OCI-LY1 (cell line): Measurements from ENCODE around the gene TFRC.
"Not testable (repeated sequence)": the region's sequence is repeated elsewhere in the genome, so short reads cannot be mapped to it uniquely, and the experiment has no call there.

ENCODE experiments used
- EZH2 ChIP-seq: fragments of 200-600 bp; sonication (generic), shearing (Covaris generic); IDR thresholded peaks from 2 replicates; pipeline ENCODE4 v1.8.0; 2017; ENCODE audit warnings: borderline replicate concordance, mixed run types, mild to moderate bottlenecking, antibody characterized with exemption, low read length, moderate library complexity, mixed read lengths
- TF ChIP-seq, protein P1 (sequence below): fragments of 200-600 bp; sonication (generic), shearing (Covaris generic); IDR thresholded peaks from 2 replicates; pipeline ENCODE4 v1.5.1; 2017; ENCODE audit warnings: mild to moderate bottlenecking, antibody characterized with exemption, low read length, moderate library complexity, mixed read lengths

DNA sequence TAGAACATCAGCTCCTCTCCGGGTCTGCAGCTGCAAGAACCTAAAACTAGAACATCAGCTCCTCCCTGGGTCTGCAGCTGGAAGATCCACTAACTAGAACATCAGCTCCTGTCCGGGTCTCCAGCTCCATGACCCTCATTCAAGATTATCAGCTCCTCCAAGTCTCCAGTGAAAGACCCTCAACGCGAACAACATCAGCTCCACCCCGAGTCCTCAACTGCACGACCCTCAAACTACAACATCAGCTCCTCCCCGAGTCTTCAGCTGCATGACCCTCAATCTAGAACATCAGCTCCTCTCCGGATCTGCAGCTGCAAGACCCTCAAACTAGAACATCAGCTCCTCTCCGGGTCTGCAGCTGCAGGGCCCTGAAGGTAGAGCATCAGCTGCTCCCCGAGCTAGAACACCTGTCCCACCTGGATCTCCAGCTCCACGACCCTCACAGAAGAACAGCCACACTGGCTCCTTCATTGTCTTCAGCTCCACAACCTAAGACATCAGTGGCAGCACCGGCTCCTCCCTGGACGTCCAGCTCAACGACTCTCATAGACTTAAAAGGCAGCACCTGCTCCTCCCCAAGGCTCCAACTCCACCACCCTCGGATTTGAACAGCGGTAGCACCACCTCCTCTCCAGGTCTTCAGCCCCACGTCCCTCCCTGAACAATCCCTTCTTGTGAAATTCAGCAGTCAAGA, 77.4 kb downstream of the TFRC start:
- TF ChIP-seq, protein P1, sequence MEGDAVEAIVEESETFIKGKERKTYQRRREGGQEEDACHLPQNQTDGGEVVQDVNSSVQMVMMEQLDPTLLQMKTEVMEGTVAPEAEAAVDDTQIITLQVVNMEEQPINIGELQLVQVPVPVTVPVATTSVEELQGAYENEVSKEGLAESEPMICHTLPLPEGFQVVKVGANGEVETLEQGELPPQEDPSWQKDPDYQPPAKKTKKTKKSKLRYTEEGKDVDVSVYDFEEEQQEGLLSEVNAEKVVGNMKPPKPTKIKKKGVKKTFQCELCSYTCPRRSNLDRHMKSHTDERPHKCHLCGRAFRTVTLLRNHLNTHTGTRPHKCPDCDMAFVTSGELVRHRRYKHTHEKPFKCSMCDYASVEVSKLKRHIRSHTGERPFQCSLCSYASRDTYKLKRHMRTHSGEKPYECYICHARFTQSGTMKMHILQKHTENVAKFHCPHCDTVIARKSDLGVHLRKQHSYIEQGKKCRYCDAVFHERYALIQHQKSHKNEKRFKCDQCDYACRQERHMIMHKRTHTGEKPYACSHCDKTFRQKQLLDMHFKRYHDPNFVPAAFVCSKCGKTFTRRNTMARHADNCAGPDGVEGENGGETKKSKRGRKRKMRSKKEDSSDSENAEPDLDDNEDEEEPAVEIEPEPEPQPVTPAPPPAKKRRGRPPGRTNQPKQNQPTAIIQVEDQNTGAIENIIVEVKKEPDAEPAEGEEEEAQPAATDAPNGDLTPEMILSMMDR = not testable (repeated sequence)
- TF ChIP-seq EZH2 = not testable (repeated sequence)
